Activated T-cell treated with anti-CD3 and anti-CD28 coated beads, Interleukin-2, amount 50 U/mL, for 72 hours (primary cell): ENCODE results near the gene HTRA2. TPM values are rescaled to one million over a fixed set of nuclear protein-coding genes. Genes with fewer than 3 reads are reported as not detected.

Experiments
- total RNA-seq, 2 donors: library from RNA; stranded (reverse); gene quantifications; one replicate each; pipeline ENCODE4 v1.2.3, GENCODE V29; 2022

HTRA2 gene
- total RNA-seq, 2 donors from 2014 or later, result 74.3 to 84.9 TPM

Other genes starting within 250 kb of the HTRA2 start
- gene SLC4A5, start 186.5 kb upstream of the HTRA2 start, total RNA-seq, result 1 to 10 TPM; 4.4 to 6.5 TPM
- gene DCTN1, start 149.6 kb upstream of the HTRA2 start, total RNA-seq, result 10 to 100 TPM; 68.9 to 71.4 TPM
- gene C2orf81, start 108.3 kb upstream of the HTRA2 start, total RNA-seq, result 1 to 10 TPM; 3.7 to 4.9 TPM
- 10 to 100 TPM; 67.6 to 67.9 TPM for gene WDR54, start 108.2 kb upstream of the HTRA2 start, total RNA-seq
- gene RTKN, start 88.0 kb upstream of the HTRA2 start, total RNA-seq, result 1 to 10 TPM; 3.1 to 4.8 TPM
- 10 to 100 TPM; 39.2 to 44.1 TPM for gene INO80B, start 74.8 kb upstream of the HTRA2 start, total RNA-seq
- gene WBP1, start 71.5 kb upstream of the HTRA2 start, total RNA-seq, result 10 to 100 TPM; 65.0 to 87.7 TPM
- gene MOGS, start 64.6 kb upstream of the HTRA2 start, total RNA-seq, result 10 to 100 TPM; 64.7 to 65.1 TPM
- gene MRPL53, start 57.3 kb upstream of the HTRA2 start, total RNA-seq, result 10 to 100 TPM; 65.7 to 80.7 TPM
- gene CCDC142, start 46.9 kb upstream of the HTRA2 start, total RNA-seq, result 1 to 10 TPM; 9.0 to 9.5 TPM
- gene TTC31, start 46.9 kb upstream of the HTRA2 start, total RNA-seq, result 10 to 100 TPM; 41.8 to 43.9 TPM
- gene LBX2, start 30.3 kb upstream of the HTRA2 start, total RNA-seq, result 1 to 10 TPM; 1.2 TPM
- gene PCGF1, start 22.2 kb upstream of the HTRA2 start, total RNA-seq, result 10 to 100 TPM; 46.9 to 63.1 TPM
- 1 to 10 TPM; 1.4 to 2.4 TPM for gene TLX2, start 15.5 kb upstream of the HTRA2 start, total RNA-seq
- 1 to 10 TPM; 1.5 to 1.9 TPM for gene DQX1, start 3.7 kb upstream of the HTRA2 start, total RNA-seq
- gene AUP1, start 227 bp upstream of the HTRA2 start, total RNA-seq, result 100 to 1,000 TPM; 128 to 136 TPM
- gene LOXL3, start 24.0 kb downstream of the HTRA2 start, total RNA-seq, result 1 to 10 TPM; 3.1 to 3.6 TPM
- 10 to 100 TPM; 20.6 to 25.6 TPM for gene DOK1, start 24.8 kb downstream of the HTRA2 start, total RNA-seq
- not detected for gene M1AP, start 118.4 kb downstream of the HTRA2 start, total RNA-seq
- 1 to 10 TPM; 6.4 to 9.7 TPM for gene SEMA4F, start 124.3 kb downstream of the HTRA2 start, total RNA-seq